NCI-H2107 treated with DMSO at 0.1 percent for 48 hours (cell line): ENCODE measurements around the gene SMG6.

Experiments
- DNase-seq: peaks from one replicate; lab custom pipeline; 2025; ENCODE audit not compliant: unreplicated experiment; lab: John Stamatoyannopoulos, UW

Gene SMG6

GRCh38 chr17:2034806-2035540 lies 268.6 kb downstream of the SMG6 start:
- DNase-seq = no peak

GRCh38 chr17:2034157-2034556 lies 269.4 kb downstream of the SMG6 start:
- no peak for DNase-seq

GRCh38 chr17:2033153-2033552 lies 270.4 kb downstream of the SMG6 start:
- DNase-seq = no peak

- DNase-seq = no peak
These were observed 272.8 kb downstream of the SMG6 start for GRCh38 chr17:2030779-2031163.

GRCh38 chr17:2029911-2030778 lies 273.4 kb downstream of the SMG6 start, which contains the start of gene DPH1:
Gene DPH1, plus strand, starts transcription at chr17:2030153. Its CDS starts 17 bp downstream, at chr17:2030170.
- peak; percentile 53 for DNase-seq

GRCh38 chr17:2028737-2029136 lies 274.8 kb downstream of the SMG6 start:
- no peak for DNase-seq

- DNase-seq = no peak
These were observed 275.4 kb downstream of the SMG6 start for GRCh38 chr17:2028234-2028614.

GRCh38 chr17:2027528-2028233 lies 275.9 kb downstream of the SMG6 start:
- DNase-seq = no peak

- DNase-seq = no peak
These were observed 277.8 kb downstream of the SMG6 start for GRCh38 chr17:2025622-2026309.

GRCh38 chr17:2025220-2025621 lies 278.4 kb downstream of the SMG6 start, which contains the start of gene RTN4RL1:
Gene RTN4RL1, minus strand, starts transcription at chr17:2025334. Its CDS starts 469 bp downstream, at chr17:2024865.
- DNase-seq = no peak

- no peak for DNase-seq
These were observed 278.9 kb downstream of the SMG6 start for GRCh38 chr17:2024572-2025219.

- no peak for DNase-seq
These were observed 279.7 kb downstream of the SMG6 start for GRCh38 chr17:2023692-2024571.

GRCh38 chr17:2023256-2023655 lies 280.3 kb downstream of the SMG6 start:
- DNase-seq = no peak

GRCh38 chr17:2022647-2023240 lies 280.8 kb downstream of the SMG6 start:
- DNase-seq = no peak

GRCh38 chr17:2020721-2021120 lies 282.9 kb downstream of the SMG6 start:
- no peak for DNase-seq

- no peak for DNase-seq
These were observed 283.9 kb downstream of the SMG6 start for GRCh38 chr17:2019723-2020122.

GRCh38 chr17:2018716-2019510 lies 284.7 kb downstream of the SMG6 start:
- no peak for DNase-seq

GRCh38 chr17:2017274-2017941 lies 286.2 kb downstream of the SMG6 start:
- no peak for DNase-seq
